GM21737 (cell line): ENCODE measurements around the gene ASTN1.

ENCODE experiments used
- ATAC-seq: cut with Tn5 transposase; IDR thresholded peaks from one replicate; pipeline ENCODE4 v1.9.1; 2021; ENCODE audit warnings: mild to moderate bottlenecking, moderate library complexity; ENCODE audit not compliant: unreplicated experiment

Gene ASTN1

GRCh38 chr1:176884911-176885310 lies 279.6 kb downstream of the ASTN1 start:
- ATAC-seq = no peak

GRCh38 chr1:176884286-176884685 lies 280.2 kb downstream of the ASTN1 start:
- ATAC-seq = no peak

- ATAC-seq = no peak
Measured at GRCh38 chr1:176880955-176881595, 283.4 kb downstream of the ASTN1 start.

GRCh38 chr1:176879784-176880620 lies 284.5 kb downstream of the ASTN1 start:
- no peak for ATAC-seq

- no peak for ATAC-seq
Measured at GRCh38 chr1:176878750-176879536, 285.6 kb downstream of the ASTN1 start.

GRCh38 chr1:176877557-176877956 lies 287.0 kb downstream of the ASTN1 start:
- ATAC-seq = no peak

GRCh38 chr1:176876966-176877515 lies 287.5 kb downstream of the ASTN1 start:
- ATAC-seq = no peak

GRCh38 chr1:176869577-176869976 lies 294.9 kb downstream of the ASTN1 start:
- no peak for ATAC-seq

GRCh38 chr1:176866011-176866714 lies 298.3 kb downstream of the ASTN1 start:
- ATAC-seq = no peak

GRCh38 chr1:176864211-176864610 lies 300.3 kb downstream of the ASTN1 start:
- ATAC-seq = no peak

GRCh38 chr1:176863613-176864012 lies 300.9 kb downstream of the ASTN1 start:
- ATAC-seq = no peak

- no peak for ATAC-seq
Measured at GRCh38 chr1:176858433-176858916, 306.0 kb downstream of the ASTN1 start.

GRCh38 chr1:176857632-176858031 lies 306.9 kb downstream of the ASTN1 start:
- ATAC-seq = no peak

GRCh38 chr1:176854758-176855745 lies 309.5 kb downstream of the ASTN1 start:
- no peak for ATAC-seq

GRCh38 chr1:176854121-176854520 lies 310.4 kb downstream of the ASTN1 start:
- ATAC-seq = no peak

GRCh38 chr1:176853503-176853902 lies 311.0 kb downstream of the ASTN1 start:
- no peak for ATAC-seq

GRCh38 chr1:176852124-176852523 lies 312.4 kb downstream of the ASTN1 start:
- ATAC-seq = no peak

- ATAC-seq = no peak
Measured at GRCh38 chr1:176850871-176851270, 313.6 kb downstream of the ASTN1 start.

- no peak for ATAC-seq
Measured at GRCh38 chr1:176849281-176849680, 315.2 kb downstream of the ASTN1 start.
